Cardiac muscle cell (in vitro differentiated cells and primary cell): Measurements from ENCODE around the gene DNM3. TPM values are rescaled to one million over a fixed set of nuclear protein-coding genes. Genes with fewer than 3 reads are reported as not detected.

Experiments used
- DNase-seq, 2 donors: peaks; one replicate each; pipeline versions ENCODE4 v3.0.0 to v3.0.0-alpha.2; 2010 to 2017; ENCODE audit warnings: low read depth in 1 of 2, low spot score in 1 of 2
- H3K27ac ChIP-seq: fragments of 200-600 bp; sonication (generic); 2 replicates; pipeline ENCODE4 v1.5.1; 2016
- H3K27me3 ChIP-seq: fragments of 200-600 bp; sonication (generic); 2 replicates; pipeline ENCODE4 v1.6.0; 2016; ENCODE audit warnings: control low read depth
- H3K36me3 ChIP-seq: fragments of 200-600 bp; sonication (generic); 2 replicates; pipeline ENCODE4 v1.5.1; 2016; ENCODE audit warnings: control low read depth
- H3K4me1 ChIP-seq: fragments of 200-600 bp; sonication (generic); 2 replicates; pipeline ENCODE4 v1.8.1; 2017; ENCODE audit warnings: low read depth, mild to moderate bottlenecking, mixed run types
- H3K4me3 ChIP-seq: fragments of 200-600 bp; sonication (generic); 2 replicates; pipeline ENCODE4 v1.5.1; 2016; ENCODE audit warnings: mild to moderate bottlenecking
- H3K9me3 ChIP-seq: fragments of 200-600 bp; sonication (generic); 2 replicates; pipeline ENCODE4 v1.5.1; 2017; ENCODE audit warnings: low read depth, mild to moderate bottlenecking, control low read depth
- polyA plus RNA-seq: library from polyadenylated mRNA; unstranded; fragments of >200 nt; fragmentation: Nextera tagmentation; extraction: Ambion mirVana; gene quantifications from 2 replicates; pipeline ENCODE4 v1.2.1, GENCODE V29; 2016
- total RNA-seq: library from RNA; depleted of rRNA; stranded (reverse); fragments of >200 nt; gene quantifications from 2 replicates; pipeline ENCODE4 v1.2.3, GENCODE V29; 2016
- TF ChIP-seq, protein P1 (sequence below): IDR thresholded peaks from 2 replicates; pipeline ENCODE4 v1.5.1; 2012; ENCODE audit warnings: low read depth, mild to moderate bottlenecking, low read length

DNM3 gene
- total and polyA plus RNA-seq, 2 experiments from 2014 or later: 0.42 TPM; not detected in 1

DNA sequence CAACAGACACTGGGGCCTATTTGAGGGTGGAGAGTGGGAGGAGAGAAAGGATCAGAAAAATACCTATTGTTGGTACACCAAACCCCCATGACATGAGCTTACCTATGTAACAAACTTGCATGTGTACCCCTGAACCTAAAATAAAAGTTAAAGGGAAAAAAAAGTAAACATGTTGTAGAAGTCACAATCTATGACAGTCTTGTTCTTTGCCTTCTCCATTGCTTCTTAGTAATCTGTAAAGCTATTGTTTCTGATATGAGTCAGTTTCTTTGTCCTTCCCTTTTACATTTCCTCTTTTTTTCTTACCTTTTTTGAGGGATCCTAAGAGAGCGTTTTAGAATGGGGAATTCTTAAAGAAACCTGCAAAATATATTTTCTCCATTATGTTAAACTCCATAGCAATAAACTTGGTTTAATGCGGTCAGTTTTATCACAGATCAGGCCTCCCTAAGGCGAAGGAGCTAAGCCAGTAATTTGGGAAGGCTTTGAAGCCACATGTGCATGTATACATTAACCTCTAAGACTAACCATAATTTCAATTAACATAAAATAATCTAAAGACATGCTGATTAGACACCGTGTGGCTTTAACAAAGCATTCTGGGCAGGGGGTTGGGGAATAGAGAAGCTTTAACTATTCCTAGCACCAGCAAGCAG, 501.4 kb downstream of the DNM3 start:
- no peak overlapping the region for H3K4me3 ChIP-seq
- H3K36me3 ChIP-seq: no peaks in the 10 kb centered on the region
- TF ChIP-seq, protein P1, sequence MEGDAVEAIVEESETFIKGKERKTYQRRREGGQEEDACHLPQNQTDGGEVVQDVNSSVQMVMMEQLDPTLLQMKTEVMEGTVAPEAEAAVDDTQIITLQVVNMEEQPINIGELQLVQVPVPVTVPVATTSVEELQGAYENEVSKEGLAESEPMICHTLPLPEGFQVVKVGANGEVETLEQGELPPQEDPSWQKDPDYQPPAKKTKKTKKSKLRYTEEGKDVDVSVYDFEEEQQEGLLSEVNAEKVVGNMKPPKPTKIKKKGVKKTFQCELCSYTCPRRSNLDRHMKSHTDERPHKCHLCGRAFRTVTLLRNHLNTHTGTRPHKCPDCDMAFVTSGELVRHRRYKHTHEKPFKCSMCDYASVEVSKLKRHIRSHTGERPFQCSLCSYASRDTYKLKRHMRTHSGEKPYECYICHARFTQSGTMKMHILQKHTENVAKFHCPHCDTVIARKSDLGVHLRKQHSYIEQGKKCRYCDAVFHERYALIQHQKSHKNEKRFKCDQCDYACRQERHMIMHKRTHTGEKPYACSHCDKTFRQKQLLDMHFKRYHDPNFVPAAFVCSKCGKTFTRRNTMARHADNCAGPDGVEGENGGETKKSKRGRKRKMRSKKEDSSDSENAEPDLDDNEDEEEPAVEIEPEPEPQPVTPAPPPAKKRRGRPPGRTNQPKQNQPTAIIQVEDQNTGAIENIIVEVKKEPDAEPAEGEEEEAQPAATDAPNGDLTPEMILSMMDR: no peak
- H3K9me3 ChIP-seq: no peaks in the 10 kb centered on the region
- DNase-seq: no peak
- no peaks in the 10 kb centered on the region for H3K4me1 ChIP-seq
- H3K27ac ChIP-seq: no peak overlapping the region
- no peaks in the 10 kb centered on the region for H3K27me3 ChIP-seq

DNA sequence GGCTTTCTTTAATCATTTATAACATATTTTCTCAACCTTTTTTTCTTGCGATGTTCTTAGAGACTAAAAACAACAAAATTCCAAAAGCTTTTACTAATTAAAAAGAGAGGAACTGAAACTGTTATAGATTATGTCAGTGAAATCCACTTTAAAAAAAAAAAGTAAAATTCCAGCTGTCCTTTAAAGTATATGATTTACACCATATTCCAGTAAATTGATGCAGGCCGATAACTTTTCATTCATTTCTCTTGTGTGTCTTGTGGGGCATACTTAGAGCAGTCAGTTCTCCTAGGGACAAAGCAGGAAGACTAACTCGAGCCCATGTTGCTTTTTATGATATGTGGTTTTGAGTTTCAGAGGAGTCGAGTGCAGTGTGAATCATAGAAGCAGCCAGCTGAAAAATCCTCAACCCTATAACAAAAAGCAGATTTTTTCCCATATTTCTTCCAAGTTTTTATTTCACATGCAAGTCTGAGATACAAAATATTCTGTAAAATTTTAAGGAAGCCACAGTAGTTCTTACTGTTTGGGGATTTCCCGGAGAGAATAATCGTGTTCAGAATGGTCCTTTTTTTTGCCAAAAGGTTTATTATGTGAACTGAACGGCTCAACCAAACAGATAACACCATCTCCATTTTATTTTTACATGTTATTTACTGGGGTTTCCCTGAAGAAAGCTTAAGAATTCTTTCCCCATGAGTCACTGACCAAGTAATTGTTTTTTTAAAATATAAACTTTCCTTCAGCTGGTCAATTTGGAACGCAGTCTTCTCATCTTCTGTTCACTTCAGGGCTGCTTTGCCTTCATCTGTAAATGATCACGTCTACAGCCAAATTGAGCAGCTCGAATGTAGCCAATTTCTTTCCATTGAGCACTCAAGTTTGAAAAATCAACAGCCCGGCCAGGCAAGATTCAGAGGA, 502.2 kb downstream of the DNM3 start:
- TF ChIP-seq, protein P1: no peak
- H3K27ac ChIP-seq: no peak overlapping the region
- H3K4me3 ChIP-seq: no peak overlapping the region
- H3K4me1 ChIP-seq: no peaks in the 10 kb centered on the region
- no peaks in the 10 kb centered on the region for H3K36me3 ChIP-seq
- DNase-seq: peak in 1 of 2 donors; percentile 84
- H3K9me3 ChIP-seq: no peaks in the 10 kb centered on the region
- no peaks in the 10 kb centered on the region for H3K27me3 ChIP-seq

DNA sequence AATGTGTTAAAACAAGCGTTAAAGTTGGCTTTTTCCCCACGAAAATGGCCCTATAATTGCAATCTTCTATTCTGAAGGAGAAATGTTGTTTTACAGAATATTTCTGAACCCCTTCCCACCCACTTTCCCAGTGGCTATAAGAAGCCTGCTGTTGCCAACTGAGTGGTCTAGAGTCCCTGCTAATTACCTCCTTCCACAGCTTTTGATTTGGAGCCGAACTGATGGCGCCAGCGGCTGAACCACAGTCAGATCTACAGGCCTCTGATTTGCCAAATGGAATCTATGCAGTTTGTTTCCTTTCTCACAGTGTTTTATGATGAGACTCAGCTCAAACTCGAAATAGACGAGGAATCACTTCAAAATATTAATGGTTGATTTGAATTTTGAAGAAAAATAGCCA, 503.1 kb downstream of the DNM3 start:
- no peak overlapping the region for H3K4me3 ChIP-seq
- TF ChIP-seq, protein P1: no peak
- no peaks in the 10 kb centered on the region for H3K36me3 ChIP-seq
- H3K9me3 ChIP-seq: no peaks in the 10 kb centered on the region
- no peak overlapping the region for H3K27ac ChIP-seq
- H3K4me1 ChIP-seq: no peaks in the 10 kb centered on the region
- no peak for DNase-seq
- H3K27me3 ChIP-seq: no peaks in the 10 kb centered on the region

DNA sequence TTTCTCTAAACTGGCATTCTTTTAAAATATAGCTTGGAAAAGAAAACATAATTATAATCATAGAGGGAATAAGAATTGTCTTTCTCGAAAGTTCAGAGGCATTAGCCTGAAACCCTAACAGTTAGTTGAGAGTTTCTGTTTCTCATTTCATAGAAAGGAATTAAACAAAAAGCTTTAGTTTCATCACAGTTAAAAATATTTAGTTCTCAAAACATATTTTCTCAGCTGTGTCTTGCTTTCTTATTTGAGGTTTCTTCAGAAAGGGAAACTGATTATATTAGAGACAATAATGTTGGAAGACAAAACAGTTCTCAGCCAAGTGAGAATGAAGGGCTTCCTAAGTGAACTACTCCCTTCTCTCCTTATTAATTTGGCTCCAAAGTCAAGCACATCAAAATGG, 503.8 kb downstream of the DNM3 start:
- TF ChIP-seq, protein P1: no peak
- H3K27ac ChIP-seq: no peak overlapping the region
- no peaks in the 10 kb centered on the region for H3K9me3 ChIP-seq
- no peaks in the 10 kb centered on the region for H3K27me3 ChIP-seq
- H3K36me3 ChIP-seq: no peaks in the 10 kb centered on the region
- H3K4me1 ChIP-seq: no peaks in the 10 kb centered on the region
- no peak overlapping the region for H3K4me3 ChIP-seq
- no peak for DNase-seq

DNA sequence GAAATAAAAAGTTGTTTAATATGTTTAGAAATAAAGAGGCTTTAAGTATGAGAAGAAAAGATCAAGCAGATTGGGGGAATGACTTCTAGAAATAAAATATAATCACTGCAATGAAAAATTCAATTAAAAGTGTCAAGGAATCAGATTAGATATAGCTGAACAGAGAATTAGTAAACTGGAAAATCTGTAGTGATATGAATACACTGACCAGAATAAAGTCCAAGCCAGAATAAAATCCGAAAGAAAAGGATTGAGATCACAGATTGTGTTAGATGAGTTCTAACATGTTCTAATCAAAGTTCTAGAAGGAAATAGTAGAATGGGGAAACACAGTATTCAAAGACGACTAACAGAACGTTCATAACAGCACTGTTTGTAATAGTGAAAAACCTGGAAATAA, 506.1 kb downstream of the DNM3 start:
- TF ChIP-seq, protein P1: no peak
- H3K9me3 ChIP-seq: no peaks in the 10 kb centered on the region
- H3K36me3 ChIP-seq: no peaks in the 10 kb centered on the region
- no peak overlapping the region for H3K4me3 ChIP-seq
- H3K27ac ChIP-seq: no peak overlapping the region
- no peaks in the 10 kb centered on the region for H3K4me1 ChIP-seq
- DNase-seq: no peak
- H3K27me3 ChIP-seq: no peaks in the 10 kb centered on the region
